Measurements from ENCODE around the gene MRLN.
"Not testable (repeated sequence)": the region's sequence is repeated elsewhere in the genome, so short reads cannot be mapped to it uniquely, and the experiment has no call there.

The MRLN gene

GRCh38 chr10:59753267-59753666 lies at the start of gene MRLN:
MRLN (minus strand) TSS chr10:59753455.
- no peak for DNase-seq

- no peak for DNase-seq
Observed at GRCh38 chr10:59801171-59801570, 47.9 kb upstream of the MRLN start.

- DNase-seq: no peak
Observed at GRCh38 chr10:59799421-59799820, 46.2 kb upstream of the MRLN start.

- no peak for DNase-seq
Observed at GRCh38 chr10:59793919-59794318, 40.7 kb upstream of the MRLN start.

- no peak for DNase-seq
Observed at GRCh38 chr10:59792812-59793211, 39.6 kb upstream of the MRLN start.

- no peak for DNase-seq
Observed at GRCh38 chr10:59791601-59792000, 38.3 kb upstream of the MRLN start.

GRCh38 chr10:59790080-59790479 lies 36.8 kb upstream of the MRLN start:
- not testable (repeated sequence) for DNase-seq

GRCh38 chr10:59788914-59789313 lies 35.7 kb upstream of the MRLN start:
- DNase-seq: not testable (repeated sequence)

- DNase-seq: not testable (repeated sequence)
Observed at GRCh38 chr10:59787032-59787431, 33.8 kb upstream of the MRLN start.

- not testable (repeated sequence) for DNase-seq
Observed at GRCh38 chr10:59785476-59785875, 32.2 kb upstream of the MRLN start.

- no peak for DNase-seq
Observed at GRCh38 chr10:59781511-59781910, 28.3 kb upstream of the MRLN start.

GRCh38 chr10:59779756-59780533 lies 26.7 kb upstream of the MRLN start:
- DNase-seq: no peak

GRCh38 chr10:59774451-59774850 lies 21.2 kb upstream of the MRLN start:
- DNase-seq: no peak

- DNase-seq: no peak
Observed at GRCh38 chr10:59773088-59773487, 19.8 kb upstream of the MRLN start.

GRCh38 chr10:59771162-59771807 lies 18.0 kb upstream of the MRLN start:
- DNase-seq: no peak

GRCh38 chr10:59770689-59771088 lies 17.4 kb upstream of the MRLN start:
- no peak for DNase-seq

GRCh38 chr10:59762505-59762904 lies 9.2 kb upstream of the MRLN start:
- no peak for DNase-seq

- DNase-seq: no peak
Observed at GRCh38 chr10:59757966-59758365, 4.7 kb upstream of the MRLN start.

- no peak for DNase-seq
Observed at GRCh38 chr10:59754951-59755350, 1.7 kb upstream of the MRLN start.

GRCh38 chr10:59752278-59752940 lies 846 bp downstream of the MRLN start:
- DNase-seq: no peak

GRCh38 chr10:59750155-59750945 lies 2.9 kb downstream of the MRLN start:
- no peak for DNase-seq

GRCh38 chr10:59748834-59749233 lies 4.4 kb downstream of the MRLN start:
- DNase-seq: no peak

- DNase-seq: no peak
Observed at GRCh38 chr10:59745163-59745650, 8.0 kb downstream of the MRLN start.

Measured in SIG-M5 (cell line).